ENCODE data around the gene IMMP1L.

Gene IMMP1L

DNA sequence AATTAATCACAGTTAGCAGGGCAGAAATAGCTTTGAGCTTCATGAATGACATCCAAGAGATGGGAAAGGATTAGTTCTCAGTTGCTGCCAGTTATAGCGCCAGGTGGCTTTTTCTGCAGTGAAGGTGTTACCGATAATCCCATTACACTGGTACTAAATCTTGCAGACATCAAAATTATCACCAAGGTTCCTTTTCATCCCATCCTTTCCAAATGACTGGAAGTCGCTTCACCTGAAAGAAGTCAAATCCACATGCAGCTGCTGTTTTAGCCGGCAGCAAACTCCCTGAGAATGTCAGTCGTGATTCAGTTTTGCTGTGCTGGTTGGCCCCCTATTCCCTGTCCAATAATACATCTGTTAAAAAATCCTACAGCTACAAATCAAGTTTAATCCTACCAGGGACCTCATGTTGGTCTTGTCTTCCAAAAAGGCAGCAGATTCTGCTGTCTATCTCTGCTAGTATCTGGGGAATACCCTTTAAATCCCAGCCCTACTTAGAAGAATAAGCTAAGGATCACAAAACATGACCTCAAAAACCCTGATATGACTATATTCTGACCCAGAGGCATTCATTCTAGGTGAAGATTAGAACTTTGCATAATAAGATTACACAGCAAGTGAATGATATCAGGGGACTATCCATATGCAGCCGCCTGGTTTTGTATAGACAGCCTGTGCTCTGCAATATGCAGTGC lies 31.7 kb downstream of the IMMP1L start:
- Histone ChIP-seq H3K27ac (replicated peaks) (no peak overlapping the region), H3K27me3 (ENCODE audit: insufficient read depth, poor library complexity, severe bottlenecking) (no peaks in the 10 kb centered on the region), H3K4me3 (replicated peaks; ENCODE audit: insufficient read depth, low read length) (no peak overlapping the region)
- TF ChIP-seq, protein P1, sequence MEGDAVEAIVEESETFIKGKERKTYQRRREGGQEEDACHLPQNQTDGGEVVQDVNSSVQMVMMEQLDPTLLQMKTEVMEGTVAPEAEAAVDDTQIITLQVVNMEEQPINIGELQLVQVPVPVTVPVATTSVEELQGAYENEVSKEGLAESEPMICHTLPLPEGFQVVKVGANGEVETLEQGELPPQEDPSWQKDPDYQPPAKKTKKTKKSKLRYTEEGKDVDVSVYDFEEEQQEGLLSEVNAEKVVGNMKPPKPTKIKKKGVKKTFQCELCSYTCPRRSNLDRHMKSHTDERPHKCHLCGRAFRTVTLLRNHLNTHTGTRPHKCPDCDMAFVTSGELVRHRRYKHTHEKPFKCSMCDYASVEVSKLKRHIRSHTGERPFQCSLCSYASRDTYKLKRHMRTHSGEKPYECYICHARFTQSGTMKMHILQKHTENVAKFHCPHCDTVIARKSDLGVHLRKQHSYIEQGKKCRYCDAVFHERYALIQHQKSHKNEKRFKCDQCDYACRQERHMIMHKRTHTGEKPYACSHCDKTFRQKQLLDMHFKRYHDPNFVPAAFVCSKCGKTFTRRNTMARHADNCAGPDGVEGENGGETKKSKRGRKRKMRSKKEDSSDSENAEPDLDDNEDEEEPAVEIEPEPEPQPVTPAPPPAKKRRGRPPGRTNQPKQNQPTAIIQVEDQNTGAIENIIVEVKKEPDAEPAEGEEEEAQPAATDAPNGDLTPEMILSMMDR (IDR thresholded peaks at IDR 0.05; ENCODE audit: insufficient read depth, low read length): no peak
- TF ChIP-seq GABPA (IDR thresholded peaks at IDR 0.05; ENCODE audit: low read depth): no peak
- no peak for TF ChIP-seq POLR2AphosphoS5 (IDR thresholded peaks at IDR 0.05; ENCODE audit: low read depth)
- no peak for TF ChIP-seq SPI1 (IDR thresholded peaks at IDR 0.05; ENCODE audit: borderline replicate concordance, low read depth)
- TF ChIP-seq, protein P2, sequence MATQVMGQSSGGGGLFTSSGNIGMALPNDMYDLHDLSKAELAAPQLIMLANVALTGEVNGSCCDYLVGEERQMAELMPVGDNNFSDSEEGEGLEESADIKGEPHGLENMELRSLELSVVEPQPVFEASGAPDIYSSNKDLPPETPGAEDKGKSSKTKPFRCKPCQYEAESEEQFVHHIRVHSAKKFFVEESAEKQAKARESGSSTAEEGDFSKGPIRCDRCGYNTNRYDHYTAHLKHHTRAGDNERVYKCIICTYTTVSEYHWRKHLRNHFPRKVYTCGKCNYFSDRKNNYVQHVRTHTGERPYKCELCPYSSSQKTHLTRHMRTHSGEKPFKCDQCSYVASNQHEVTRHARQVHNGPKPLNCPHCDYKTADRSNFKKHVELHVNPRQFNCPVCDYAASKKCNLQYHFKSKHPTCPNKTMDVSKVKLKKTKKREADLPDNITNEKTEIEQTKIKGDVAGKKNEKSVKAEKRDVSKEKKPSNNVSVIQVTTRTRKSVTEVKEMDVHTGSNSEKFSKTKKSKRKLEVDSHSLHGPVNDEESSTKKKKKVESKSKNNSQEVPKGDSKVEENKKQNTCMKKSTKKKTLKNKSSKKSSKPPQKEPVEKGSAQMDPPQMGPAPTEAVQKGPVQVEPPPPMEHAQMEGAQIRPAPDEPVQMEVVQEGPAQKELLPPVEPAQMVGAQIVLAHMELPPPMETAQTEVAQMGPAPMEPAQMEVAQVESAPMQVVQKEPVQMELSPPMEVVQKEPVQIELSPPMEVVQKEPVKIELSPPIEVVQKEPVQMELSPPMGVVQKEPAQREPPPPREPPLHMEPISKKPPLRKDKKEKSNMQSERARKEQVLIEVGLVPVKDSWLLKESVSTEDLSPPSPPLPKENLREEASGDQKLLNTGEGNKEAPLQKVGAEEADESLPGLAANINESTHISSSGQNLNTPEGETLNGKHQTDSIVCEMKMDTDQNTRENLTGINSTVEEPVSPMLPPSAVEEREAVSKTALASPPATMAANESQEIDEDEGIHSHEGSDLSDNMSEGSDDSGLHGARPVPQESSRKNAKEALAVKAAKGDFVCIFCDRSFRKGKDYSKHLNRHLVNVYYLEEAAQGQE (IDR thresholded peaks at IDR 0.05; ENCODE audit: insufficient replicate concordance, low read depth): no peak
- DNase-seq (ENCODE audit: low read depth in 1 of 2, low spot score in 1 of 2): no peak

DNA sequence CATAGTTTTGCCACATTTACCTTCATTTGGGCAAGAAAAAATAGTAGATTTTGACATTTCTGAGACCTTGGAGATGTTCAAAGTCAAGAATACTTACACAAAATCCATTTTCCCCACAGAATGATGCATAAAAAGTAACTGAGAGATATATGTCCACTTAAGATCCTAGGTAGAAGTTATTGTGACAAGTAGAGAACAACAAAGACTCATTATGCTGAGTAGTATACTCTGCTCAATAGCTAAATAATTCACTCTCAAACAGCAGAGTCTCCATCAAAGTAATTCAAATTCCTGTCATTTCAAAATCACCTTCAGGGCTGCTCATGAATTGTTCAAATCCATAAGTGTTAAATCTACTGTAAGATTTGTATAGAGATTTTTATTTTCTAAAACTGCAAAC lies 35.3 kb downstream of the IMMP1L start:
- Histone ChIP-seq H3K27ac (replicated peaks) (no peak overlapping the region), H3K4me3 (replicated peaks; ENCODE audit: insufficient read depth, low read length) (no peak overlapping the region), H3K27me3 (ENCODE audit: insufficient read depth, poor library complexity, severe bottlenecking) (no peaks in the 10 kb centered on the region)
- TF ChIP-seq POLR2AphosphoS5 (IDR thresholded peaks at IDR 0.05; ENCODE audit: low read depth) (no peak), GABPA (IDR thresholded peaks at IDR 0.05; ENCODE audit: low read depth) (no peak), SPI1 (IDR thresholded peaks at IDR 0.05; ENCODE audit: borderline replicate concordance, low read depth) (no peak)
- TF ChIP-seq, protein P1 (IDR thresholded peaks at IDR 0.05; ENCODE audit: insufficient read depth, low read length): no peak
- TF ChIP-seq, protein P2 (IDR thresholded peaks at IDR 0.05; ENCODE audit: insufficient replicate concordance, low read depth): no peak
- no peak for DNase-seq (ENCODE audit: low read depth in 1 of 2, low spot score in 1 of 2)

DNA sequence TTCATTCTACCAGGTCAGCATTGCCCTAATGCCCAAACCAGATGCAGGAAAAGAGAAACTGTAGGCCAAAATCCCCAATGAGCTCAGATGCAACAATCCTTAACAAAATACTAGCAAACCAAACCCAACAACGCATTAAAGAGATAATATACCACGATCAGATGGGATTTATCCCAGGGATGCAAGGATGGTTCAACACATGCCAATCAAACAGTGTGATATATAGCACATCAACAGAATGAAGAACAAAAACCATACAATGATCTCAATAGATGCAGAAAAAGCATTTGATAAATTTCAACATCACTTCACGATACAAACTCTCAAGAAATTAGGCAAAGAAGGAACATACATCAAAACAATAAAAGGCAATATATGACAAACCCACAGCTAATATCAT lies 45.0 kb downstream of the IMMP1L start:
- Histone ChIP-seq H3K27ac (replicated peaks) (no peak overlapping the region), H3K4me3 (replicated peaks; ENCODE audit: insufficient read depth, low read length) (no peak overlapping the region), H3K27me3 (ENCODE audit: insufficient read depth, poor library complexity, severe bottlenecking) (no peaks in the 10 kb centered on the region)
- DNase-seq (ENCODE audit: low read depth in 1 of 2, low spot score in 1 of 2): no peak
- TF ChIP-seq POLR2AphosphoS5 (IDR thresholded peaks at IDR 0.05; ENCODE audit: low read depth): no peak
- TF ChIP-seq, protein P1 (IDR thresholded peaks at IDR 0.05; ENCODE audit: insufficient read depth, low read length): no peak

DNA sequence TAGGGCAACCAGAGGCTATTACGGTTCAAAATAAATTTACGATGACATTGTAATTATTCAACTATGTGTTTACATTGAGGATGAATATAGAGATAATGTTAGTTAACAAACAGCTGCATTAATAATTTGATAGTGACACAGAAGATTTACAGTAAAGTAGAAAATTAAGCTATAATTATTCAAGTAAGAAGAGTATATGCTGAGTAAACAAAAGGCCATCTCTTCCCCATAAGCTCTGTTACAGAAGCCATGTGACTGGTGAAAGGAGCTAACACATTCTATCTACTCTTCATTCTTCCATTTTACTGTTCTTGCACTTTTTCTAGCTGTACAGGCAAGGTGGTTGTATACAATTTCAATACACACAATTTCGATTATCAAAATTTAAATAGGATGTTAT lies 54.2 kb downstream of the IMMP1L start:
- H3K27ac ChIP-seq (replicated peaks): no peak overlapping the region
- TF ChIP-seq GABPA (IDR thresholded peaks at IDR 0.05; ENCODE audit: low read depth) (no peak), SPI1 (IDR thresholded peaks at IDR 0.05; ENCODE audit: borderline replicate concordance, low read depth) (no peak), POLR2AphosphoS5 (IDR thresholded peaks at IDR 0.05; ENCODE audit: low read depth) (no peak)
- TF ChIP-seq, protein P2 (IDR thresholded peaks at IDR 0.05; ENCODE audit: insufficient replicate concordance, low read depth): no peak
- TF ChIP-seq, protein P1 (IDR thresholded peaks at IDR 0.05; ENCODE audit: insufficient read depth, low read length): no peak
- H3K4me3 ChIP-seq (replicated peaks; ENCODE audit: insufficient read depth, low read length): no peak overlapping the region
- no peak for DNase-seq (ENCODE audit: low read depth in 1 of 2, low spot score in 1 of 2)
- no peaks in the 10 kb centered on the region for H3K27me3 ChIP-seq (ENCODE audit: insufficient read depth, poor library complexity, severe bottlenecking)
